ENCODE data around the gene GSAP.

GRCh38 chr7:77386165-77386822 is 29.9 kb downstream of the GSAP start:
- TF ChIP-seq CTCF (IDR thresholded peaks at IDR 0.05; ENCODE audit: insufficient read depth, low read length, poor library complexity, severe bottlenecking) (no peak), EZH2phosphoT487 (conservative IDR thresholded peaks at IDR 0.05; ENCODE audit: low read length) (no peak)

Measured in SU-DHL-6 (cell line).